ENCODE results near the gene KCNE4.

DNA sequence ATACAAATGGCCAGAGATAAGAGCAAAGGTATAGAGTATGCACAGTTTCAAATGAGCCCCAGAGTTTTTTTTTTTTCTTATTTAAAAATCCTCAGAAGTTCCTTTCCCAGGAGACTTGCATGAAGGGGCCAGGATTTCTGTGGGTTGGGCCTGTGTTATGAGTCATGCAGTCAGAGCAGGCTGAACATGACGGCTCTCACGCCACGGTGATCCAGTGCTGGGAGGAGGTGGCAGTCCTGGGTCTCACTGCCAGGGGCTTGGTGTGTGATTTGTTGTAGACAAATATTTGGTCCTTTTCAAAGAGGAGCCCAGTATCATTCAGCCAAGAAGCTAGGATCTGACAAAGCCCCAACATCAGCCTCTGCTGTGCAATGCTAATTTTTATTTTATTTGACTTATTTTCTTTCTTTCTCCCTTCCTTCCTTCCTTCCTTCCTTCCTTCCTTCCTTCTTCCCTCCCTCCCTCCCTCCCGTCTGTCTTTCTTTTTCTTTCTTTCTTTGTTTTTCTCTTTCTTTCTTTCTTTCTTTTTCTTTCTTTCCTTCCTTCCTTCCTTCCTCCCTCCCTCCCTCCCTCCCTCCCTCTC is 10.4 kb upstream of the KCNE4 start:
- TF ChIP-seq POLR2A (IDR thresholded peaks at IDR 0.05; ENCODE audit: low read length) (no peak), GATA1 (IDR thresholded peaks at IDR 0.05; ENCODE audit: low read depth, low read length) (no peak)
